ENCODE measurements around the gene ZXDC.

The ZXDC gene

GRCh38 chr3:126472277-126473006 lies 3.2 kb downstream of the ZXDC start:
- peak; percentile 98 for DNase-seq

- DNase-seq: no peak
Observed at GRCh38 chr3:126469479-126469878, 6.2 kb downstream of the ZXDC start.

GRCh38 chr3:126468028-126468891 lies 7.4 kb downstream of the ZXDC start:
- peak; percentile 21 for DNase-seq

GRCh38 chr3:126467611-126467955 lies 8.1 kb downstream of the ZXDC start:
- no peak for DNase-seq

- DNase-seq: no peak
Observed at GRCh38 chr3:126466886-126467610, 8.6 kb downstream of the ZXDC start.

GRCh38 chr3:126465928-126466544 lies 9.7 kb downstream of the ZXDC start:
- no peak for DNase-seq

GRCh38 chr3:126464997-126465396 lies 10.7 kb downstream of the ZXDC start:
- DNase-seq: no peak

GRCh38 chr3:126464494-126464893 lies 11.2 kb downstream of the ZXDC start:
- no peak for DNase-seq

- DNase-seq: no peak
Observed at GRCh38 chr3:126464093-126464492, 11.6 kb downstream of the ZXDC start.

GRCh38 chr3:126463521-126463920 lies 12.2 kb downstream of the ZXDC start:
- no peak for DNase-seq

- DNase-seq: no peak
Observed at GRCh38 chr3:126461450-126462070, 14.1 kb downstream of the ZXDC start.

GRCh38 chr3:126460381-126460780 lies 15.3 kb downstream of the ZXDC start:
- DNase-seq: no peak

- DNase-seq: no peak
Observed at GRCh38 chr3:126459763-126460127, 15.9 kb downstream of the ZXDC start.

GRCh38 chr3:126459111-126459762 lies 16.5 kb downstream of the ZXDC start:
- DNase-seq: no peak

- DNase-seq: no peak
Observed at GRCh38 chr3:126456766-126457388, 18.8 kb downstream of the ZXDC start.

GRCh38 chr3:126456211-126456610 lies 19.5 kb downstream of the ZXDC start:
- no peak for DNase-seq

GRCh38 chr3:126454437-126455198 lies 21.1 kb downstream of the ZXDC start:
- DNase-seq: no peak

GRCh38 chr3:126454025-126454424 lies 21.7 kb downstream of the ZXDC start:
- no peak for DNase-seq

- no peak for DNase-seq
Observed at GRCh38 chr3:126452213-126452612, 23.5 kb downstream of the ZXDC start.

- DNase-seq: no peak
Observed at GRCh38 chr3:126451511-126451910, 24.2 kb downstream of the ZXDC start.

GRCh38 chr3:126450744-126451143 lies 24.9 kb downstream of the ZXDC start:
- DNase-seq: no peak

Data from GF-D8 (cell line).